Panc1 (cell line): ENCODE measurements around the gene TREX2.

ENCODE experiments used
- CTCF ChIP-seq: fragments of 450-650 bp; IDR thresholded peaks from 2 replicates; pipeline ENCODE4 v1.5.1; 2017; ENCODE audit warnings: mild to moderate bottlenecking
- POLR2AphosphoS5 ChIP-seq: IDR thresholded peaks from 2 replicates; pipeline ENCODE4 v1.6.1; 2012; ENCODE audit warnings: mild to moderate bottlenecking, low read depth, low read length, moderate library complexity

GRCh38 chrX:153477364-153477857, 31.6 kb upstream of the TREX2 start:
- TF ChIP-seq CTCF, result no peak
- TF ChIP-seq POLR2AphosphoS5, result no peak
